IMR-90 (cell line): ENCODE data around the gene ACADSB. TPM values are rescaled to one million over a fixed set of nuclear protein-coding genes. Genes with fewer than 3 reads are reported as not detected.

Source experiments
- ATAC-seq: fragments of 200-7000 bp; cut with Tn5 transposase; 2 replicates; pipeline ENCODE4 v1.9.1; 2020; ENCODE audit warnings: low read depth, mild to moderate bottlenecking, moderate library complexity
- BruUV-seq: library from RNA; stranded (reverse); fragments of 400-500 nt; replicated peaks from 2 replicates; lab custom pipeline; 2021; lab: Mats Ljungman, UMichigan
- CTCF ChIA-PET: fragments of 300-600 bp; formaldehyde crosslinking; extraction: SDS; loops from one replicate; lab custom pipeline; 2021; ENCODE audit warnings: antibody characterized with exemption; lab: Yijun Ruan, JAX
- POLR2A ChIA-PET: fragments of 300-600 bp; sonication (Branson Sonifier 250); formaldehyde crosslinking; loops from one replicate; lab custom pipeline; 2022; ENCODE audit warnings: antibody characterized with exemption; ENCODE audit not compliant: unreplicated experiment; lab: Charles Lee
- DNase-seq: peaks from one replicate; pipeline ENCODE4 v3.0.0; 2013
- H2AFZ ChIP-seq: replicated peaks from 2 replicates; pipeline ENCODE3; 2013; ENCODE audit warnings: low read length, mild to moderate bottlenecking; ENCODE audit not compliant: poor library complexity
- H2AK5ac ChIP-seq: 2 replicates; pipeline ENCODE4 v1.6.1; 2013; ENCODE audit warnings: low read depth, low read length, inconsistent platforms
- H2AK9ac ChIP-seq: replicated peaks from 2 replicates; pipeline ENCODE3; 2013; ENCODE audit warnings: mild to moderate bottlenecking, low read depth, low read length, moderate library complexity; ENCODE audit not compliant: poor library complexity
- H2BK120ac ChIP-seq: 2 replicates; pipeline ENCODE4 v1.6.1; 2013; ENCODE audit warnings: low read depth, low read length, inconsistent platforms
- H2BK15ac ChIP-seq: 3 replicates; pipeline ENCODE4 v1.6.1; 2013; ENCODE audit warnings: low read depth, low read length, inconsistent platforms
- H2BK20ac ChIP-seq: 2 replicates; pipeline ENCODE4 v1.6.1; 2013; ENCODE audit warnings: low read depth, mild to moderate bottlenecking, inconsistent platforms, low read length, moderate library complexity
- H2BK5ac ChIP-seq: 2 replicates; pipeline ENCODE4 v1.6.1; 2013; ENCODE audit warnings: mild to moderate bottlenecking, low read depth, low read length, inconsistent platforms; ENCODE audit not compliant: poor library complexity, severe bottlenecking
- H3K14ac ChIP-seq: replicated peaks from 2 replicates; pipeline ENCODE4 v1.6.1; 2013; ENCODE audit warnings: low read depth, low read length, inconsistent platforms
- H3K18ac ChIP-seq: 2 replicates; pipeline ENCODE4 v1.6.1; 2013; ENCODE audit warnings: low read depth, low read length, control low read depth
- H3K23ac ChIP-seq: 2 replicates; pipeline ENCODE4 v1.6.1; 2013; ENCODE audit warnings: low read depth, low read length, inconsistent platforms
- H3K27ac ChIP-seq: 2 replicates; pipeline ENCODE4 v1.5.1; 2013; ENCODE audit warnings: mild to moderate bottlenecking, control low read depth, low read length; ENCODE audit not compliant: insufficient read depth
- H3K27me3 ChIP-seq: 2 replicates; pipeline ENCODE4 v1.6.1; 2013; ENCODE audit warnings: low read length; ENCODE audit not compliant: control insufficient read depth, insufficient read depth
- H3K36me3 ChIP-seq: 2 replicates; pipeline ENCODE4 v1.6.1; 2013; ENCODE audit warnings: low read length, mixed read lengths; ENCODE audit not compliant: control insufficient read depth, insufficient read depth
- H3K4ac ChIP-seq: 2 replicates; pipeline ENCODE4 v1.6.1; 2013; ENCODE audit warnings: low read depth, low read length, inconsistent platforms
- H3K4me1 ChIP-seq: 2 replicates; pipeline ENCODE4 v1.6.1; 2013; ENCODE audit warnings: low read length, mixed read lengths; ENCODE audit not compliant: control insufficient read depth, insufficient read depth
- H3K4me2 ChIP-seq: 2 replicates; pipeline ENCODE4 v1.6.1; 2013; ENCODE audit warnings: low read depth, mild to moderate bottlenecking, control low read depth, low read length, moderate library complexity
- H3K4me3 ChIP-seq: 2 replicates; pipeline ENCODE4 v1.5.1; 2013; ENCODE audit warnings: low read depth, mild to moderate bottlenecking, control low read depth, low read length, moderate library complexity; ENCODE audit not compliant: insufficient read depth
- H3K56ac ChIP-seq: 2 replicates; pipeline ENCODE4 v1.6.1; 2013; ENCODE audit warnings: low read length, inconsistent platforms; ENCODE audit not compliant: insufficient read depth; ENCODE audit errors: extremely low read depth
- H3K79me1 ChIP-seq, 2 experiments: 2 replicates each; pipeline ENCODE4 v1.6.1; 2013; ENCODE audit warnings: low read length in 2 of 2, inconsistent platforms in 1 of 2, low read depth in 1 of 2
- H3K9ac ChIP-seq: 2 replicates; pipeline ENCODE4 v1.6.1; 2013; ENCODE audit warnings: low read depth, low read length, control low read depth
- H3K9me1 ChIP-seq: 2 replicates; pipeline ENCODE4 v1.6.1; 2013; ENCODE audit warnings: low read length, inconsistent platforms; ENCODE audit not compliant: insufficient read depth
- H3K9me3 ChIP-seq: 2 replicates; pipeline ENCODE4 v1.6.1; 2013; ENCODE audit warnings: low read length; ENCODE audit not compliant: control insufficient read depth, insufficient read depth
- H4K20me1 ChIP-seq: 2 replicates; pipeline ENCODE4 v1.6.1; 2013; ENCODE audit warnings: low read length, inconsistent platforms; ENCODE audit not compliant: insufficient read depth
- H4K5ac ChIP-seq: 2 replicates; pipeline ENCODE4 v1.6.1; 2013; ENCODE audit warnings: mild to moderate bottlenecking, low read depth, low read length, control low read depth
- H4K8ac ChIP-seq, 2 experiments: 2 replicates each; pipeline ENCODE4 v1.6.1; 2013; ENCODE audit warnings: low read depth in 2 of 2, low read length in 2 of 2, control low read depth in 1 of 2, inconsistent platforms in 1 of 2
- H4K91ac ChIP-seq: 2 replicates; pipeline ENCODE4 v1.6.1; 2013; ENCODE audit warnings: low read depth, low read length, inconsistent platforms; ENCODE audit not compliant: insufficient read depth
- CEBPB ChIP-seq: IDR thresholded peaks from 2 replicates; pipeline ENCODE4 v1.6.1; 2012; ENCODE audit warnings: low read depth, low read length, improper control_type of control experiment
- FOS ChIP-seq: fragments of 150-350 bp; IDR thresholded peaks from 2 replicates; pipeline ENCODE4 v1.6.1; 2016; ENCODE audit warnings: low read depth, low read length
- MAZ ChIP-seq: IDR thresholded peaks from 2 replicates; pipeline ENCODE4 v1.6.1; 2012; ENCODE audit warnings: low read depth, mild to moderate bottlenecking, low read length, improper control_type of control experiment, moderate library complexity, borderline replicate concordance
- MXI1 ChIP-seq: IDR thresholded peaks from 2 replicates; pipeline ENCODE4 v1.6.1; 2012; ENCODE audit warnings: low read depth, mild to moderate bottlenecking, low read length, moderate library complexity, borderline replicate concordance
- NFE2L2 ChIP-seq: fragments of 150-350 bp; IDR thresholded peaks from 2 replicates; pipeline ENCODE4 v1.6.1; 2016; ENCODE audit warnings: low read depth, mild to moderate bottlenecking, low read length
- POLR2A ChIP-seq: IDR thresholded peaks from 2 replicates; pipeline ENCODE4 v1.6.1; 2012; ENCODE audit warnings: mild to moderate bottlenecking, low read depth, low read length
- RAD21 ChIP-seq: IDR thresholded peaks from 2 replicates; pipeline ENCODE4 v1.6.1; 2012; ENCODE audit warnings: low read length, improper control_type of control experiment
- RCOR1 ChIP-seq: IDR thresholded peaks from 2 replicates; pipeline ENCODE4 v1.6.1; 2012; ENCODE audit warnings: mild to moderate bottlenecking, low read length, improper control_type of control experiment; ENCODE audit not compliant: insufficient replicate concordance
- SMC3 ChIP-seq: fragments of 150-350 bp; IDR thresholded peaks from 2 replicates; pipeline ENCODE4 v1.6.1; 2016; ENCODE audit warnings: low read depth, mild to moderate bottlenecking, antibody characterized with exemption, low read length, moderate library complexity
- WGBS, 2 experiments: methylation state at CpG; one replicate each; pipeline versions ENCODE4 v1.1.5 to v1.1.7; 2013; ENCODE audit warnings: missing lambda C conversion rate in 2 of 2; ENCODE audit not compliant: insufficient read length in 1 of 2; ENCODE audit errors: extremely low coverage in 2 of 2; 5-methylcytosine and 5-hydroxymethylcytosine counted together
- dilution Hi-C: fragments of 300-500 bp; cut with HindIII; formaldehyde crosslinking; loops from one replicate; pipeline ENCODE4 v1.14.3; 2018; ENCODE audit warnings: low sequenced_read_pairs; ENCODE audit not compliant: unreplicated experiment
- in situ Hi-C: fragments of 300-500 bp; cut with MboI; formaldehyde crosslinking; loops from 3 replicates; pipeline ENCODE4 v1.14.3; 2019; ENCODE audit warnings: low sequenced_read_pairs, inconsistent platforms, mixed read lengths
- intact Hi-C: fragments of 100-400 bp; cut with micrococcal nuclease; formaldehyde crosslinking; loops from 2 replicates; pipeline ENCODE4 v1.10.0; 2022
- polyA plus RNA-seq, 3 experiments: library from polyadenylated mRNA; depleted of rRNA; stranded (reverse); fragments of >200 nt; gene quantifications; 2 replicates each; pipeline ENCODE4 v1.2.3, GENCODE V29; 2012; ENCODE audit warnings: low replicate concordance in 1 of 3
- total RNA-seq: library from RNA; depleted of rRNA; stranded (reverse); fragments of >200 nt; gene quantifications from 2 replicates; pipeline ENCODE4 v1.2.3, GENCODE V29; 2012
- TF ChIP-seq, protein P1 (sequence below): fragments of 150-350 bp; IDR thresholded peaks from 2 replicates; pipeline ENCODE4 v1.6.1; 2016; ENCODE audit warnings: low read depth, mild to moderate bottlenecking, low read length, moderate library complexity, borderline replicate concordance
- TF ChIP-seq, protein P2 (sequence below): conservative IDR thresholded peaks from 2 replicates; pipeline ENCODE4 v1.5.1; 2012; ENCODE audit warnings: mild to moderate bottlenecking, low read depth, low read length, improper control_type of control experiment

The ACADSB gene
- total and polyA plus RNA-seq, 2 of the 4 experiments (the other 2 are of a cell fraction), result 6.2 to 10.6 TPM

DNA sequence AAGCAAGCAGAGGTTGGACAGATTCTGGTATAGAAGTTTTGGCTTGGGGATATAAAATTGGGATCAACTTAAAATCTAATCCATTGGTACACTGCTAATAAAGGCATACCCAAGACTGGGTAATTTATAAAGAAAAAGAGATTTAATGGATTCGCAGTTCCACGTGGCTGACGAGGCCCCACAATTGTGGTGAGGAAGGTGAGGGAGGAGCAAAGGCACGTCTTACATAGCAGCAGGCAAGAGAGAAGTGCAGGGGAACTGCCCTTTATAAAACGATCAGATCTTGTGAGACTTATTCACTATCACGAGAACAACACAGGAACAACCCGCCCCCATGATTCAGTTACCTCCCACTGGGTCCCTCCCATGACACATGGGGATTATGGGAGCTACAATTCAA, 9.7 kb downstream of the ACADSB start:
- Histone ChIP-seq H3K36me3 (no peaks in the 10 kb centered on the region), H4K5ac (no peak overlapping the region), H2AK9ac (no peak overlapping the region), H3K14ac (no peak overlapping the region), H3K79me1 (no peaks in the 10 kb centered on the region), H3K9ac (no peak overlapping the region), H3K18ac (no peak overlapping the region), H3K9me3 (no peaks in the 10 kb centered on the region), H2AK5ac (no peak overlapping the region), H3K27me3 (no peaks in the 10 kb centered on the region), H3K4me1 (no peaks in the 10 kb centered on the region), H4K91ac (no peak overlapping the region), H4K20me1 (no peaks in the 10 kb centered on the region), H2BK5ac (no peak overlapping the region), H2BK20ac (no peak overlapping the region), H2BK120ac (no peak overlapping the region), H3K27ac (no peak overlapping the region), H3K4me3 (no peak overlapping the region), H3K23ac (no peak overlapping the region), H3K4me2 (no peak overlapping the region), H2AFZ (no peak overlapping the region), H3K9me1 (no peaks in the 10 kb centered on the region), H3K56ac (no peak overlapping the region), H3K4ac (no peak overlapping the region), H4K8ac (no peak overlapping the region), H2BK15ac (no peak overlapping the region)
- no peak for DNase-seq
- ChIA-PET CTCF (no interaction called here), POLR2A (no interaction called here)
- dilution Hi-C loops, result no loop called here
- intact Hi-C loops, result no loop called here
- no TSS peak for BruUV-seq
- WGBS, 2 experiments, result no CpG with 5 or more reads among the region's 7 CpGs
- in situ Hi-C loops, result no loop called here
- TF ChIP-seq RAD21 (no peak), MAZ (no peak), POLR2A (no peak), NFE2L2 (no peak), CEBPB (no peak), SMC3 (no peak), RCOR1 (no peak), FOS (no peak), MXI1 (no peak)
- TF ChIP-seq, protein P1, sequence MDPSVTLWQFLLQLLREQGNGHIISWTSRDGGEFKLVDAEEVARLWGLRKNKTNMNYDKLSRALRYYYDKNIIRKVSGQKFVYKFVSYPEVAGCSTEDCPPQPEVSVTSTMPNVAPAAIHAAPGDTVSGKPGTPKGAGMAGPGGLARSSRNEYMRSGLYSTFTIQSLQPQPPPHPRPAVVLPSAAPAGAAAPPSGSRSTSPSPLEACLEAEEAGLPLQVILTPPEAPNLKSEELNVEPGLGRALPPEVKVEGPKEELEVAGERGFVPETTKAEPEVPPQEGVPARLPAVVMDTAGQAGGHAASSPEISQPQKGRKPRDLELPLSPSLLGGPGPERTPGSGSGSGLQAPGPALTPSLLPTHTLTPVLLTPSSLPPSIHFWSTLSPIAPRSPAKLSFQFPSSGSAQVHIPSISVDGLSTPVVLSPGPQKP, result no peak
- TF ChIP-seq, protein P2, sequence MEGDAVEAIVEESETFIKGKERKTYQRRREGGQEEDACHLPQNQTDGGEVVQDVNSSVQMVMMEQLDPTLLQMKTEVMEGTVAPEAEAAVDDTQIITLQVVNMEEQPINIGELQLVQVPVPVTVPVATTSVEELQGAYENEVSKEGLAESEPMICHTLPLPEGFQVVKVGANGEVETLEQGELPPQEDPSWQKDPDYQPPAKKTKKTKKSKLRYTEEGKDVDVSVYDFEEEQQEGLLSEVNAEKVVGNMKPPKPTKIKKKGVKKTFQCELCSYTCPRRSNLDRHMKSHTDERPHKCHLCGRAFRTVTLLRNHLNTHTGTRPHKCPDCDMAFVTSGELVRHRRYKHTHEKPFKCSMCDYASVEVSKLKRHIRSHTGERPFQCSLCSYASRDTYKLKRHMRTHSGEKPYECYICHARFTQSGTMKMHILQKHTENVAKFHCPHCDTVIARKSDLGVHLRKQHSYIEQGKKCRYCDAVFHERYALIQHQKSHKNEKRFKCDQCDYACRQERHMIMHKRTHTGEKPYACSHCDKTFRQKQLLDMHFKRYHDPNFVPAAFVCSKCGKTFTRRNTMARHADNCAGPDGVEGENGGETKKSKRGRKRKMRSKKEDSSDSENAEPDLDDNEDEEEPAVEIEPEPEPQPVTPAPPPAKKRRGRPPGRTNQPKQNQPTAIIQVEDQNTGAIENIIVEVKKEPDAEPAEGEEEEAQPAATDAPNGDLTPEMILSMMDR, result no peak
- ATAC-seq, result no peak
